Neural cell (in vitro differentiated cells): ENCODE measurements around the gene AHRR. TPM values are rescaled to one million over a fixed set of nuclear protein-coding genes. Genes with fewer than 3 reads are reported as not detected.

Source experiments
- H2AFZ ChIP-seq: fragments of 200-600, 300-800 bp; sonication (generic), shearing (Covaris generic); 2 replicates; pipeline ENCODE4 v1.6.0; 2014; ENCODE audit warnings: low read depth, mild to moderate bottlenecking, antibody characterized with exemption, low read length, moderate library complexity
- H3F3A ChIP-seq: fragments of 200-600 bp; shearing (Covaris generic); 2 replicates; pipeline ENCODE4 v1.6.1; 2016; ENCODE audit warnings: mild to moderate bottlenecking, moderate library complexity, mixed read lengths, antibody characterized with exemption, low read length; ENCODE audit not compliant: insufficient read depth, poor library complexity, severe bottlenecking
- H3K27ac ChIP-seq: fragments of 200-600, 300-800 bp; sonication (generic), shearing (Covaris generic); 2 replicates; pipeline ENCODE4 v1.5.1; 2014; ENCODE audit warnings: mild to moderate bottlenecking, low read length, moderate library complexity
- H3K27me3 ChIP-seq: fragments of 300-800, 200-600 bp; sonication (generic), shearing (Covaris generic); 2 replicates; pipeline ENCODE4 v1.6.0; 2014; ENCODE audit warnings: mild to moderate bottlenecking, low read depth, low read length, moderate library complexity; ENCODE audit not compliant: insufficient read depth
- H3K36me3 ChIP-seq: fragments of 300-800, 200-600 bp; sonication (generic), shearing (Covaris generic); 2 replicates; pipeline ENCODE4 v1.5.1; 2014; ENCODE audit warnings: mild to moderate bottlenecking, antibody characterized with exemption, low read length, moderate library complexity; ENCODE audit not compliant: insufficient read depth
- H3K4me2 ChIP-seq: fragments of 300-800, 200-600 bp; sonication (generic), shearing (Covaris generic); 2 replicates; pipeline ENCODE4 v1.6.0; 2014; ENCODE audit warnings: mild to moderate bottlenecking, low read length
- H3K4me3 ChIP-seq: fragments of 300-800, 200-600 bp; sonication (generic), shearing (Covaris generic); 2 replicates; pipeline ENCODE4 v1.5.1; 2014; ENCODE audit warnings: mild to moderate bottlenecking, low read length, moderate library complexity
- H3K79me2 ChIP-seq: fragments of 200-600 bp; shearing (Covaris generic); replicated peaks from 2 replicates; pipeline ENCODE4 v1.6.0; 2014; ENCODE audit warnings: mild to moderate bottlenecking, low read length, moderate library complexity; ENCODE audit not compliant: insufficient read depth
- H3K9ac ChIP-seq: fragments of 300-800, 200-600 bp; sonication (generic), shearing (Covaris generic); 2 replicates; pipeline ENCODE4 v1.6.1; 2016; ENCODE audit warnings: mild to moderate bottlenecking, low read length, mixed read lengths
- H3K9me2 ChIP-seq: fragments of 200-600 bp; shearing (Covaris generic); 2 replicates; pipeline ENCODE4 v1.6.1; 2016; ENCODE audit warnings: mild to moderate bottlenecking, low read length, mixed read lengths; ENCODE audit not compliant: insufficient read depth
- H3K9me3 ChIP-seq: fragments of 200-600, 300-800 bp; sonication (generic), shearing (Covaris generic); 2 replicates; pipeline ENCODE4 v1.6.1; 2016; ENCODE audit warnings: mild to moderate bottlenecking, mixed run types, low read length, moderate library complexity, mixed read lengths
- H4K20me1 ChIP-seq: fragments of 200-600 bp; shearing (Covaris generic); 2 replicates; pipeline ENCODE4 v1.6.1; 2016; ENCODE audit warnings: mild to moderate bottlenecking, mixed run types; ENCODE audit not compliant: insufficient read depth
- EP300 ChIP-seq: fragments of 450-650 bp; conservative IDR thresholded peaks from 2 replicates; pipeline ENCODE4 v1.6.1; 2014; ENCODE audit warnings: antibody characterized with exemption, mild to moderate bottlenecking, moderate library complexity; ENCODE audit not compliant: poor library complexity, severe bottlenecking
- EZH2 ChIP-seq: fragments of 200-600, 300-800 bp; shearing (Covaris generic), sonication (generic); IDR thresholded peaks from 2 replicates; pipeline ENCODE4 v1.6.1; 2014; ENCODE audit warnings: antibody characterized with exemption, low read length, borderline replicate concordance, mild to moderate bottlenecking; ENCODE audit not compliant: insufficient read depth, poor library complexity, severe bottlenecking
- MXI1 ChIP-seq: fragments of 450-650 bp; conservative IDR thresholded peaks from 2 replicates; pipeline ENCODE4 v1.6.1; 2014; ENCODE audit warnings: antibody characterized with exemption, mild to moderate bottlenecking; ENCODE audit not compliant: poor library complexity, severe bottlenecking
- POLR2AphosphoS5 ChIP-seq: IDR thresholded peaks from 2 replicates; pipeline ENCODE4 v1.6.1; 2012
- RAD21 ChIP-seq: fragments of 450-650 bp; conservative IDR thresholded peaks from 2 replicates; pipeline ENCODE4 v1.6.1; 2014; ENCODE audit warnings: antibody characterized with exemption, mild to moderate bottlenecking, moderate library complexity
- REST ChIP-seq: IDR thresholded peaks from 2 replicates; pipeline ENCODE4 v1.6.1; 2012; ENCODE audit warnings: borderline replicate concordance
- SMC3 ChIP-seq: fragments of 450-650 bp; conservative IDR thresholded peaks from 2 replicates; pipeline ENCODE4 v1.6.1; 2014; ENCODE audit warnings: antibody characterized with exemption, mild to moderate bottlenecking, moderate library complexity; ENCODE audit not compliant: poor library complexity
- TAF1 ChIP-seq: IDR thresholded peaks from 2 replicates; pipeline ENCODE4 v1.6.1; 2012; ENCODE audit warnings: low read depth
- polyA plus RNA-seq: library from polyadenylated mRNA; depleted of rRNA; stranded (reverse); fragments of >200 nt; gene quantifications from 2 replicates; pipeline ENCODE4 v1.2.3, GENCODE V29; 2014
- TF ChIP-seq, protein P1 (sequence below): fragments of 450-650 bp; IDR thresholded peaks from 2 replicates; pipeline ENCODE4 v1.5.1; 2014; ENCODE audit warnings: antibody characterized with exemption, mild to moderate bottlenecking, moderate library complexity; ENCODE audit not compliant: poor library complexity, severe bottlenecking

The AHRR gene
- polyA plus RNA-seq, 1 donor from 2014 or later, result 0.26 TPM

- H3K36me3 ChIP-seq, result no peaks in the 10 kb centered on the region
- no peak overlapping the region for H2AFZ ChIP-seq
- H3F3A ChIP-seq, result no peaks in the 10 kb centered on the region
- H4K20me1 ChIP-seq, result no peaks in the 10 kb centered on the region
- no peaks in the 10 kb centered on the region for H3K9me3 ChIP-seq
- H3K4me3 ChIP-seq, result peak overlapping the region; percentile 42
- H3K79me2 ChIP-seq, result no peaks in the 10 kb centered on the region
- H3K9ac ChIP-seq, result no peak overlapping the region
- TF ChIP-seq, protein P1, sequence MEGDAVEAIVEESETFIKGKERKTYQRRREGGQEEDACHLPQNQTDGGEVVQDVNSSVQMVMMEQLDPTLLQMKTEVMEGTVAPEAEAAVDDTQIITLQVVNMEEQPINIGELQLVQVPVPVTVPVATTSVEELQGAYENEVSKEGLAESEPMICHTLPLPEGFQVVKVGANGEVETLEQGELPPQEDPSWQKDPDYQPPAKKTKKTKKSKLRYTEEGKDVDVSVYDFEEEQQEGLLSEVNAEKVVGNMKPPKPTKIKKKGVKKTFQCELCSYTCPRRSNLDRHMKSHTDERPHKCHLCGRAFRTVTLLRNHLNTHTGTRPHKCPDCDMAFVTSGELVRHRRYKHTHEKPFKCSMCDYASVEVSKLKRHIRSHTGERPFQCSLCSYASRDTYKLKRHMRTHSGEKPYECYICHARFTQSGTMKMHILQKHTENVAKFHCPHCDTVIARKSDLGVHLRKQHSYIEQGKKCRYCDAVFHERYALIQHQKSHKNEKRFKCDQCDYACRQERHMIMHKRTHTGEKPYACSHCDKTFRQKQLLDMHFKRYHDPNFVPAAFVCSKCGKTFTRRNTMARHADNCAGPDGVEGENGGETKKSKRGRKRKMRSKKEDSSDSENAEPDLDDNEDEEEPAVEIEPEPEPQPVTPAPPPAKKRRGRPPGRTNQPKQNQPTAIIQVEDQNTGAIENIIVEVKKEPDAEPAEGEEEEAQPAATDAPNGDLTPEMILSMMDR, result no peak
- TF ChIP-seq RAD21 (no peak), MXI1 (no peak), REST (no peak), EP300 (no peak), EZH2 (no peak), SMC3 (no peak), TAF1 (no peak), POLR2AphosphoS5 (no peak)
- no peak overlapping the region for H3K4me2 ChIP-seq
- no peaks in the 10 kb centered on the region for H3K27me3 ChIP-seq
- H3K9me2 ChIP-seq, result no peaks in the 10 kb centered on the region
- no peak overlapping the region for H3K27ac ChIP-seq
These were observed 79.0 kb downstream of the AHRR start for GRCh38 chr5:400282-401145.

GRCh38 chr5:401146-402034 is 79.9 kb downstream of the AHRR start:
- H3K9ac ChIP-seq, result no peak overlapping the region
- H3K9me3 ChIP-seq, result no peaks in the 10 kb centered on the region
- H2AFZ ChIP-seq, result no peak overlapping the region
- no peak overlapping the region for H3K4me3 ChIP-seq
- no peaks in the 10 kb centered on the region for H3F3A ChIP-seq
- no peak overlapping the region for H3K27ac ChIP-seq
- no peaks in the 10 kb centered on the region for H3K79me2 ChIP-seq
- no peak overlapping the region for H3K4me2 ChIP-seq
- H3K36me3 ChIP-seq, result no peaks in the 10 kb centered on the region
- H4K20me1 ChIP-seq, result no peaks in the 10 kb centered on the region
- no peaks in the 10 kb centered on the region for H3K27me3 ChIP-seq
- no peak for TF ChIP-seq POLR2AphosphoS5
- TF ChIP-seq REST, result no peak
- no peak for TF ChIP-seq RAD21
- no peak for TF ChIP-seq TAF1
- TF ChIP-seq EP300, result no peak
- TF ChIP-seq SMC3, result no peak
- no peak for TF ChIP-seq MXI1
- TF ChIP-seq EZH2, result no peak
- TF ChIP-seq, protein P1, result no peak
- no peaks in the 10 kb centered on the region for H3K9me2 ChIP-seq
